NCI-H345 treated with DMSO at 0.1 percent for 48 hours (cell line): ENCODE results near the gene GBP3.
"Not testable (repeated sequence)": the region's sequence is repeated elsewhere in the genome, so short reads cannot be mapped to it uniquely, and the experiment has no call there.

ENCODE experiments used
- DNase-seq: peaks from one replicate; lab custom pipeline; 2025; ENCODE audit not compliant: unreplicated experiment; lab: John Stamatoyannopoulos, UW

Gene GBP3

DNA sequence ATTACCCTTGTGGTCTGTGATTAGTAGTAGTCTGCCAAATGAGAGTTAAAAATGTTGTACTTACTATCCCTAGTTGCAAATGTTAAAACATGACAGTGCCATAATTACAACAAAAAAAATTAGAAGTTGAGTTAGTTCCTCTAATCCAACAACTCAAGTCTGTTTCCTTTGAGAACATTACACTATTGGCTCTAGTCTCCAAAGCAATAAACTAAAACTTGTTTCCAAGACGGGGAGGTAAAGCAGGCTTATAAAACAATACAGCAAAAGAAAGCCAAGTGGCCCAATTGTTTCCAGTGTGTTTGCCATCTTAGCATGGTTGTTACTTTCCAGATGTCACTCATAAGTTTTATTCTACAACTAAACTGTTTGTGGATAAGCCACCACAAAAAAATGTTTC lies 41.8 kb downstream of the GBP3 start:
- DNase-seq = no peak

GRCh38 chr1:88979749-88980116 lies 42.9 kb downstream of the GBP3 start:
- DNase-seq = no peak

- DNase-seq = no peak
Measured at GRCh38 chr1:88979054-88979748, 43.5 kb downstream of the GBP3 start.

DNA sequence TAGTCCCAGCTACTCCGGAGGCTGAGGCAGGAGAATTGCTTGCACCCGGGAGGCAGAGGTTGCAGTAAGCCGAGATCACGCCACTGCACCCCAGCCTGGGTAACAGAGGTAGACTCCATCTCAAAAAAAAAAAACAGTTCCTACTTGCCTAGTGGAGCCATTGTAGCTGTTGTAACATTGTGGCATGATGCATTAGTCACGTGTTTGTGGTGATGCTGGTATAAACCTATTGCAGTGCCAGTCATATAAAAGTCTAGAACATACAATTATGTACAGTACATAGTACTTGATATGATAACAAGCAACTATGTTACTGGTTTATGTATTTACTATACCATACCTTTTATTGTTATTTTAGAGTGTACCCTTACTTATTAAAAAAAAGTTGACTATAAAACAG lies 46.4 kb downstream of the GBP3 start:
- DNase-seq = no peak

- not testable (repeated sequence) for DNase-seq
Measured at GRCh38 chr1:88974616-88975172, 48.0 kb downstream of the GBP3 start.

DNA sequence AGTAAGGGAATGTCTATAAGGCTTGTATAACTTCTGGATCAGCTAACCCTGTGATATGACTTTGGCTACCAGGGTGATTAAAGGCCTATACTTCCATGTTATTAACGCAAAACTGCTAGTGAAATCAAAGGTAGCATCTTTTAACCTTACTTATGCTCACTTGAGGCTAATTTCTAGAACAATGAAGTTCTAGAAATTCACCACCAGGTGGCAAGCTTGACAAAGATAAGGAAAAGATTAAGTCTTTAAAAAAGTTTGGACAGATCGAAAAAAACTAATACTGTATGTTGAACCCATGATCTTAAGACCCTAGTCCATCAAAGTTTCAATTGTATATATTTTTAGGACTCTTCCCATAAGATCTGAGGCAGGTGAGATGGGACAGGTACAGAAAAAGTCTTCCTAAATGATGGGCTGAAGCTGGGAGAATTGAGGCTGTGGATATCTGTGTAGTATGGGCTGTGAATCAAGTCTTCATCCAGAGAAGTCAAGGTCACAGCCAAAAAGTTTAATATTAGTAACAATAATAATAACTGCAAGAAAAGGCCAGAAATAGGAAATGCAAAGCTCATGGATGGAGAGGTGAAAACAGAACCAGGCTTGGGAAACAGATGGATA lies 49.0 kb downstream of the GBP3 start:
- DNase-seq = no peak

- DNase-seq = no peak
Measured at GRCh38 chr1:88961647-88962275, 60.9 kb downstream of the GBP3 start.

- no peak for DNase-seq
Measured at GRCh38 chr1:88961081-88961480, 61.6 kb downstream of the GBP3 start.
